Dermis microvascular lymphatic vessel endothelial cell (primary cell): ENCODE data around the gene PDS5A. TPM values are rescaled to one million over a fixed set of nuclear protein-coding genes. Genes with fewer than 3 reads are reported as not detected.
"Not testable (repeated sequence)": the region's sequence is repeated elsewhere in the genome, so short reads cannot be mapped to it uniquely, and the experiment has no call there.

Source experiments
- DNase-seq, 2 donors: peaks; one replicate each; pipeline versions ENCODE4 v3.0.0 to v3.0.0-alpha.2; 2010; ENCODE audit warnings: low read depth in 2 of 2
- total RNA-seq: library from RNA; depleted of rRNA; stranded (reverse); fragments of >200 nt; gene quantifications from 2 replicates; pipeline ENCODE4 v1.2.1, GENCODE V29; 2014

Gene PDS5A
- total RNA-seq, 1 donor from 2014 or later = 49.8 TPM

GRCh38 chr4:39908284-39908683 lies 69.4 kb downstream of the PDS5A start:
- no peak for DNase-seq

- no peak for DNase-seq
Observed at GRCh38 chr4:39905656-39906055, 72.1 kb downstream of the PDS5A start.

- not testable (repeated sequence) for DNase-seq
Observed at GRCh38 chr4:39905019-39905418, 72.7 kb downstream of the PDS5A start.

- no peak for DNase-seq
Observed at GRCh38 chr4:39900966-39901365, 76.7 kb downstream of the PDS5A start.

- no peak for DNase-seq
Observed at GRCh38 chr4:39899291-39899690, 78.4 kb downstream of the PDS5A start.

- no peak for DNase-seq
Observed at GRCh38 chr4:39898015-39898414, 79.7 kb downstream of the PDS5A start.

GRCh38 chr4:39893693-39894072 lies 84.0 kb downstream of the PDS5A start:
- DNase-seq = no peak

- DNase-seq = no peak
Observed at GRCh38 chr4:39892988-39893692, 84.6 kb downstream of the PDS5A start.

- no peak for DNase-seq
Observed at GRCh38 chr4:39889226-39889625, 88.5 kb downstream of the PDS5A start.

GRCh38 chr4:39888541-39888940 lies 89.2 kb downstream of the PDS5A start:
- no peak for DNase-seq

GRCh38 chr4:39883646-39884045 lies 94.1 kb downstream of the PDS5A start:
- DNase-seq = no peak

- no peak for DNase-seq
Observed at GRCh38 chr4:39881789-39882188, 95.9 kb downstream of the PDS5A start.

GRCh38 chr4:39877971-39878370 lies 99.7 kb downstream of the PDS5A start:
- no peak for DNase-seq

GRCh38 chr4:39873823-39874222 lies 103.9 kb downstream of the PDS5A start:
- no peak for DNase-seq

- no peak for DNase-seq
Observed at GRCh38 chr4:39865280-39865679, 112.4 kb downstream of the PDS5A start.

- DNase-seq = no peak
Observed at GRCh38 chr4:39864391-39864790, 113.3 kb downstream of the PDS5A start.

GRCh38 chr4:39860804-39861203 lies 116.9 kb downstream of the PDS5A start:
- no peak for DNase-seq

- peak in 1 of 2 donors; percentile 33 for DNase-seq
Observed at GRCh38 chr4:39855909-39856512, 121.7 kb downstream of the PDS5A start.

- DNase-seq = no peak
Observed at GRCh38 chr4:39852636-39853035, 125.1 kb downstream of the PDS5A start.

- no peak for DNase-seq
Observed at GRCh38 chr4:39850727-39851126, 127.0 kb downstream of the PDS5A start.

- no peak for DNase-seq
Observed at GRCh38 chr4:39846705-39847104, 131.0 kb downstream of the PDS5A start.

GRCh38 chr4:39846120-39846519 lies 131.6 kb downstream of the PDS5A start:
- no peak for DNase-seq

- no peak for DNase-seq
Observed at GRCh38 chr4:39841894-39842293, 135.8 kb downstream of the PDS5A start.
